Omental fat pad (tissue), 4 donors: Measurements from ENCODE around the gene ALDH1L2. TPM values are rescaled to one million over a fixed set of nuclear protein-coding genes. Genes with fewer than 3 reads are reported as not detected.

Experiments used
- ATAC-seq: fragments of 150-250 bp; one replicate; pipeline ENCODE4 v1.9.1; 2016; ENCODE audit warnings: mild to moderate bottlenecking, moderate library complexity; ENCODE audit not compliant: low FRiP score
- DNase-seq: peaks from one replicate; pipeline ENCODE4 v3.0.0-alpha.2; 2019; ENCODE audit warnings: low spot score
- CTCF ChIP-seq, 3 donors: fragments of 450-650 bp; IDR thresholded peaks; one replicate each; pipeline ENCODE4 v1.5.1; 2016 to 2017; ENCODE audit warnings: antibody characterized with exemption in 3 of 3, mild to moderate bottlenecking in 3 of 3, moderate library complexity in 2 of 3
- total RNA-seq, 4 donors: library from RNA; depleted of rRNA; stranded (reverse); fragments of >200 nt; gene quantifications; one replicate each; pipeline ENCODE4 v1.1.0, GENCODE V29; 2016

ALDH1L2 gene
- total RNA-seq: 10 to 100 TPM in 1 of 4 donors, 1 to 10 TPM in 3; 3.7 to 22.4 (median 5.2) TPM

GRCh38 chr12:105084251-105085250, at the start of gene ALDH1L2:
Gene ALDH1L2, minus strand, starts transcription at chr12:105084458. Its CDS starts 22 bp downstream, at chr12:105084436.
- no peak for TF ChIP-seq CTCF (IDR thresholded peaks at IDR 0.05)
- peak; percentile 71 for DNase-seq
- ATAC-seq: peak; percentile 84

- ATAC-seq (no peak), DNase-seq (no peak)
- TF ChIP-seq CTCF (IDR thresholded peaks at IDR 0.05): no peak
Measured at GRCh38 chr12:105120551-105120950, 36.3 kb upstream of the ALDH1L2 start.

- ATAC-seq: no peak
Measured at GRCh38 chr12:105116969-105117368, 32.7 kb upstream of the ALDH1L2 start.

DNA sequence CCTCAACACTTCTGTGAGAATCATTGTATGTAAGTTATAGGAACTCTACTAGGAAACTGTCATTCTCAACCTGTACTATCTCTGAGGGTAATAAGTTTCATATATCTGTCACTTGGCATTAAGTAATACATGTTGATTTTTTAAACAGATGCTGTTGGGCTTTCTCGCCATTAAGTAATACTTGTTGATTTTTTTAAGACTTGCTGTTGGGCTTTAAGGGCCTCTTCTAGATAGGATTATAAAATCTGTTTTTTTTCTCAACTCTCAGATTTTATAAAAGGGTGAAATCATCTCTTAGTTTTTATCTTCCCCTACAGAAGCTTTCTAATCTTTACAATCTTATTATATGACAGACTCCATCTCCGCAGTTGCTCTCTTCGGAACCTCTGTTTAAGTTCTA, 28.8 kb upstream of the ALDH1L2 start:
- no peak for TF ChIP-seq CTCF (IDR thresholded peaks at IDR 0.05)
- DNase-seq (no peak), ATAC-seq (no peak)

More at GRCh38 chr12:105116969-105117368, 32.7 kb upstream of the ALDH1L2 start:
- no peak for TF ChIP-seq CTCF (IDR thresholded peaks at IDR 0.05)
- no peak for DNase-seq

GRCh38 chr12:105110851-105111250, 26.6 kb upstream of the ALDH1L2 start:
- TF ChIP-seq CTCF (IDR thresholded peaks at IDR 0.05): no peak
- no peak for DNase-seq
- ATAC-seq: no peak

DNA sequence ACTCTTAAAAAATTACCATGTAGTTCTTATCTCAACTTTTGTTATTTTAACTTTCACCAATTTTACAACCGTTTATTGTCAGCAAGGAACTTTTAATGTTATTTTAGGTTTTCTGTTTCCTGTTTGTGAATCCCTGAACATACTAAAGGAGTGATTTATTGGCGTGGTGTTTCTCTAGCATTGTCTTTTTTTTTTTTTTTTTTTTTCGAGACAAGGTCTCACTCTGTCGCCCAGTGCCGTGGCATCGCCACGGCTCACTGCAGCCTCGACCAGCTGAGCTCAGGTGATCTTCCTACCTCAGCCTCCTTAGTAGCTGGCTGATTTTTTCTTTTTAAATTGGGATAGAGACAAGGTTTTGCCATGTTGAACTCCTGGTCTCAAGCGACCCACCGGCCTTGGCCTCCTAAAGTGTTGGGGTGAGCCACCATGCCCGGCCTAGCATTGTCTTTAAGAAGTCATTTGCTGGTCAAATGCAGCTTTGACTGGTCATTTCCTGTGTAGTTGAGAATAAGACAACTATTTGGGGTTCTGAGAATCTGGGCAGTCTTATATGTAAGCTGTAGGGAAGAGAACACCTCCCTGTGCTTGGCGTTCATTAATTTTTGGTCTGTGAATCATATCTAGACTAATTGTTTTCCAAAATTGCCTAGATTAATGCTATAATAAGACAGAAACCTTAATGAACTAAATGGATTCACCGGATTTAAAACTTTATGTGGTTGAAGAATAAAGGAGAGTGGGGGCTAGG, 25.4 kb upstream of the ALDH1L2 start:
- ATAC-seq (no peak), DNase-seq (no peak)
- no peak for TF ChIP-seq CTCF (IDR thresholded peaks at IDR 0.05)
